Right atrium auricular region (tissue), 2 donors: ENCODE results near the gene GMPR. TPM values are rescaled to one million over a fixed set of nuclear protein-coding genes. Genes with fewer than 3 reads are reported as not detected.

Source experiments
- DNase-seq: peaks from one replicate; pipeline ENCODE4 v3.0.0-alpha.2; 2019; ENCODE audit warnings: low spot score
- H3K27ac ChIP-seq, 2 donors: fragments of 200-600 bp; sonication (generic); 1 replicate in 1 of 2; 2 replicates in 1 of 2; pipeline ENCODE4 v1.5.1; 2016 to 2019
- H3K27me3 ChIP-seq, 2 donors: fragments of 200-600 bp; sonication (generic); one replicate each; pipeline versions ENCODE4 v1.5.1 to v1.6.0; 2017 to 2019
- H3K36me3 ChIP-seq: fragments of 200-600 bp; sonication (generic); one replicate; pipeline ENCODE4 v1.5.1; 2016
- H3K4me1 ChIP-seq, 2 donors: fragments of 200-600 bp; sonication (generic); one replicate each; pipeline versions ENCODE4 v1.5.1 to v1.6.0; 2017 to 2019
- H3K4me3 ChIP-seq, 2 donors: fragments of 200-600 bp; sonication (generic); 1 replicate in 1 of 2; 2 replicates in 1 of 2; pipeline ENCODE4 v1.5.1; 2017 to 2019; ENCODE audit warnings: mild to moderate bottlenecking in 1 of 2, moderate library complexity in 1 of 2
- H3K9me3 ChIP-seq, 2 donors: fragments of 200-600 bp; sonication (generic); one replicate each; pipeline ENCODE4 v1.5.1; 2019
- CTCF ChIP-seq, 2 donors: fragments of 200-600 bp; sonication (generic); IDR thresholded peaks; one replicate each; pipeline ENCODE4 v1.5.1; 2019; ENCODE audit warnings: antibody characterized with exemption in 2 of 2
- total RNA-seq, 2 donors: library from RNA; depleted of rRNA; stranded (reverse); fragments of >200 nt; gene quantifications; one replicate each; pipeline ENCODE4 v1.1.0, GENCODE V29; 2016

The GMPR gene
- total RNA-seq, 2 donors from 2014 or later = 70.1 to 89.5 TPM

DNA sequence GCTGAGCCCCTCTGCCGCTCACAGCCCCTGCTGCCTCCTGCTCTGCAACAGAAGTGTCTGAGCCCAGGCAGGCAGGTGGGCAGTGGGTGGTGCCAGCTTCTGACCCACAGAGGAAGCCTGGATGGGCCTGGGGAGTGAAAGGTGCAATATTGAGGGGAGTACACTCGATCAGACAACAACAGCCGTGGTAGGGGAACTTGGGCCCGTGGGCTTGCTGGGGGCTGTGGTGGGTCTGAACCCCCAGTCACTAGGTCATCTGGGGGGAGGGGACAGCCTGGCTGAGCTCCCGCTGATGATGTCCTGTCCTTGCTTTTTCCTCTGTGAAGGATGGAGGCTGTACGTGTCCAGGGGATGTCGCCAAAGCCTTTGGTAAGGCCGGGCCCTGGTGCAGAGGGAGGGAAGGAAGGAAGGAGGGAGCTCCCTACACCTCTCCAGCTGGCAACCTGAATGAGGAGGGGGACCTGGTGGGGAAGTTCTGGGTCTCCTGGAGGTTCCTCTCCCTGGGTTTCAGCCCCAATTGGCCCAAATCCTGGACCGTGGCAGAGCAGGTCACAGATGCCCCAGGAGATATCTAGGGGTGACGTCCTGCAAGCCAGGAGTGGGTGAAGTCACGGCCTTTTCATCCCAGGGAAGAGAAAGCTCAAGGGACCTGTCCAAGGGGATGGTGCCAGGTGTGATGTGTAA, 47.2 kb downstream of the GMPR start:
- Histone ChIP-seq H3K4me1 (peaks cover 0 to 5% of the 10 kb centered on the region in 2 donors), H3K27me3 (no peaks in the 10 kb centered on the region), H3K9me3 (no peaks in the 10 kb centered on the region), H3K27ac (no peak overlapping the region), H3K4me3 (no peak overlapping the region), H3K36me3 (peaks cover 14% of the 10 kb centered on the region)
- DNase-seq = no peak
- no peak for TF ChIP-seq CTCF (IDR thresholded peaks at IDR 0.05)

DNA sequence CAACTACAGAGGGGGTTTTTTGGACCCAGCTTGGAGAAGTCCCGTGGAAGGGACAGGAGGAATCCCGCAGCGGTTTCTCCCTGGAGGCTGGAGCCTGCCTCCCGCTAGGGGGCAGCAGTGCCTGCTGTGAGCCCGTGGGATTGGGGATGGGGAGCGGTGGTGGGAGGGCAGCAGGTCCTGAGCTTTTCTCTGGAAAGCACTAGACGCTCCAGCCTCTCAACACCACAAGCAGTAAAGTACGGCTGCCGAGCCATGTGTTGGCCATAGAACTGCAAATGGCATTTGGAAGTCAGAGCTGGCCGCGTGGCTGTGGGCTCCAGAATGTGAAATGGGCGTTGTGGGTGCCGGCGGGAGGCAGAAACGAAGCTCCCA, 47.8 kb downstream of the GMPR start:
- TF ChIP-seq CTCF (IDR thresholded peaks at IDR 0.05) = peak; percentile 67 to 76
- no peak overlapping the region for H3K4me3 ChIP-seq
- no peak overlapping the region for H3K27ac ChIP-seq
- H3K36me3 ChIP-seq = peaks cover 14% of the 10 kb centered on the region
- no peak for DNase-seq
- H3K9me3 ChIP-seq = no peaks in the 10 kb centered on the region
- peaks cover 0 to 5% of the 10 kb centered on the region in 2 donors for H3K4me1 ChIP-seq
- H3K27me3 ChIP-seq = no peaks in the 10 kb centered on the region

DNA sequence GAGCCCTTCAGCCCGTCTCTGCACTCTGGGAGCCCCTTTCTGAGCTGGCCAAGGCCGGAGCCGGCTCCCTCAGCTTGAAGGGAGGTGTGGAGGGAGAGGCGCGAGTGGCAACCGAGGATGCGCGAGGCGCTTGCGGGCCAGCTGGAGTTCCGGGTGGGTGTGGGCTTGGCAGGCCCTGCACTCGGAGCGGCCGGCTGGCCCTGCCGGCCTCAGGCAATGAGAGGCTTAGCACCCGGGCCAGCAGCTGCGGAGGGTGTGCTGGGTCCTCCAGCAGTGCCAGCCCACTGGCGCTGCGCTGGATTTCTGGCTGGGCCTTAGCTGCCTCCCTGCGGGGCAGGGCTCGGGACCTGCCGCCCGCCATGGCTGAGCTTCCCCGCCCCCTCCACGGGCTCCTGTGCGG, 49.8 kb downstream of the GMPR start:
- DNase-seq = no peak
- Histone ChIP-seq H3K27me3 (no peaks in the 10 kb centered on the region), H3K36me3 (peaks cover 9% of the 10 kb centered on the region), H3K4me1 (peaks cover 0 to 5% of the 10 kb centered on the region in 2 donors), H3K4me3 (no peak overlapping the region), H3K27ac (no peak overlapping the region), H3K9me3 (no peaks in the 10 kb centered on the region)
- no peak for TF ChIP-seq CTCF (IDR thresholded peaks at IDR 0.05)

- no peak for DNase-seq
- H3K4me3 ChIP-seq = no peak overlapping the region
- no peak for TF ChIP-seq CTCF (IDR thresholded peaks at IDR 0.05)
- H3K27ac ChIP-seq = no peak overlapping the region
- H3K36me3 ChIP-seq = peaks cover 10% of the 10 kb centered on the region
- H3K27me3 ChIP-seq = no peaks in the 10 kb centered on the region
- no peaks in the 10 kb centered on the region for H3K4me1 ChIP-seq
- no peaks in the 10 kb centered on the region for H3K9me3 ChIP-seq
Observed at GRCh38 chr6:16291739-16292138, 53.4 kb downstream of the GMPR start.

GRCh38 chr6:16292432-16292831, 54.0 kb downstream of the GMPR start:
- no peaks in the 10 kb centered on the region for H3K9me3 ChIP-seq
- no peak for DNase-seq
- TF ChIP-seq CTCF (IDR thresholded peaks at IDR 0.05) = no peak
- H3K36me3 ChIP-seq = peaks cover 10% of the 10 kb centered on the region
- H3K27me3 ChIP-seq = no peaks in the 10 kb centered on the region
- no peak overlapping the region for H3K27ac ChIP-seq
- no peaks in the 10 kb centered on the region for H3K4me1 ChIP-seq
- no peak overlapping the region for H3K4me3 ChIP-seq

- no peak overlapping the region for H3K4me3 ChIP-seq
- H3K36me3 ChIP-seq = peaks cover 12% of the 10 kb centered on the region
- no peak for DNase-seq
- no peaks in the 10 kb centered on the region for H3K4me1 ChIP-seq
- no peak for TF ChIP-seq CTCF (IDR thresholded peaks at IDR 0.05)
- H3K27me3 ChIP-seq = no peaks in the 10 kb centered on the region
- H3K27ac ChIP-seq = no peak overlapping the region
- no peaks in the 10 kb centered on the region for H3K9me3 ChIP-seq
Observed at GRCh38 chr6:16292942-16293341, 54.6 kb downstream of the GMPR start.
